ENCODE measurements around the gene SS18L1.

DNA sequence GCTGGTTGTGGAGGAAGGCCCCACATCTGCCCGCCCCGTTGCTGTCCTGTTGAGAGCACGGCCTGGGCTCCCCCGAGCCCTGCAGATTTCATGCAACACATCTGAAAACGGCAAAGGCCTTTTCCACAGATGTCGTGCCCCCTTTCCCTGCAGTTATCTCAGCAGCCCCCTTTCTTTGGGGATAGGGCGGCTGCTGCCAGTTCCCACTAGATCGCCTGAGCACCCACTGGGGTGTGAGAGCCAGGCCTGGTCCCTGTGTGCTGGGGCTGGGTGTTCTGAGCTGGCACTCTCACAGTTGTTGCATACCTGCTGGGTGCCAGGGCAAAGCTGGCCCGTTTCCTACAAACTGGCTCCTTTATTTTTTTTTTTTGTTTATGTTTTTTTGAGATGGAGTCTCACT is 27.0 kb downstream of the SS18L1 start:
- TF ChIP-seq, protein P1, sequence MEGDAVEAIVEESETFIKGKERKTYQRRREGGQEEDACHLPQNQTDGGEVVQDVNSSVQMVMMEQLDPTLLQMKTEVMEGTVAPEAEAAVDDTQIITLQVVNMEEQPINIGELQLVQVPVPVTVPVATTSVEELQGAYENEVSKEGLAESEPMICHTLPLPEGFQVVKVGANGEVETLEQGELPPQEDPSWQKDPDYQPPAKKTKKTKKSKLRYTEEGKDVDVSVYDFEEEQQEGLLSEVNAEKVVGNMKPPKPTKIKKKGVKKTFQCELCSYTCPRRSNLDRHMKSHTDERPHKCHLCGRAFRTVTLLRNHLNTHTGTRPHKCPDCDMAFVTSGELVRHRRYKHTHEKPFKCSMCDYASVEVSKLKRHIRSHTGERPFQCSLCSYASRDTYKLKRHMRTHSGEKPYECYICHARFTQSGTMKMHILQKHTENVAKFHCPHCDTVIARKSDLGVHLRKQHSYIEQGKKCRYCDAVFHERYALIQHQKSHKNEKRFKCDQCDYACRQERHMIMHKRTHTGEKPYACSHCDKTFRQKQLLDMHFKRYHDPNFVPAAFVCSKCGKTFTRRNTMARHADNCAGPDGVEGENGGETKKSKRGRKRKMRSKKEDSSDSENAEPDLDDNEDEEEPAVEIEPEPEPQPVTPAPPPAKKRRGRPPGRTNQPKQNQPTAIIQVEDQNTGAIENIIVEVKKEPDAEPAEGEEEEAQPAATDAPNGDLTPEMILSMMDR (IDR thresholded peaks at IDR 0.05), result no peak
- no peak for TF ChIP-seq POLR2A (IDR thresholded peaks at IDR 0.05)
